Duodenal mucosa (tissue), 2 donors: ENCODE data around the gene MAML3.

ENCODE experiments used
- H3K27ac ChIP-seq: one replicate; pipeline ENCODE4 v1.7.0; 2013; ENCODE audit warnings: low read depth, low read length
- H3K27me3 ChIP-seq, 2 donors: one replicate each; pipeline ENCODE4 v1.7.0; 2013; ENCODE audit warnings: low read length in 2 of 2, control low read depth in 1 of 2; ENCODE audit not compliant: insufficient read depth in 2 of 2, control insufficient read depth in 1 of 2
- H3K36me3 ChIP-seq, 2 donors: one replicate each; pipeline ENCODE4 v1.7.0; 2013; ENCODE audit warnings: low read length in 2 of 2, control low read depth in 1 of 2; ENCODE audit not compliant: insufficient read depth in 2 of 2, control insufficient read depth in 1 of 2
- H3K4me1 ChIP-seq, 2 donors: one replicate each; pipeline ENCODE4 v1.7.0; 2013; ENCODE audit warnings: low read length in 2 of 2, control low read depth in 1 of 2; ENCODE audit not compliant: insufficient read depth in 2 of 2, control insufficient read depth in 1 of 2
- H3K4me3 ChIP-seq, 2 donors: one replicate each; pipeline ENCODE4 v1.7.0; 2013; ENCODE audit warnings: low read length in 2 of 2, low read depth in 1 of 2
- H3K9ac ChIP-seq, 2 donors: one replicate each; pipeline ENCODE4 v1.7.0; 2013; ENCODE audit warnings: low read length in 2 of 2, low read depth in 1 of 2
- H3K9me3 ChIP-seq, 2 donors: one replicate each; pipeline ENCODE4 v1.7.0; 2013; ENCODE audit warnings: low read length in 2 of 2, control low read depth in 1 of 2; ENCODE audit not compliant: control insufficient read depth in 1 of 2

MAML3 gene

DNA sequence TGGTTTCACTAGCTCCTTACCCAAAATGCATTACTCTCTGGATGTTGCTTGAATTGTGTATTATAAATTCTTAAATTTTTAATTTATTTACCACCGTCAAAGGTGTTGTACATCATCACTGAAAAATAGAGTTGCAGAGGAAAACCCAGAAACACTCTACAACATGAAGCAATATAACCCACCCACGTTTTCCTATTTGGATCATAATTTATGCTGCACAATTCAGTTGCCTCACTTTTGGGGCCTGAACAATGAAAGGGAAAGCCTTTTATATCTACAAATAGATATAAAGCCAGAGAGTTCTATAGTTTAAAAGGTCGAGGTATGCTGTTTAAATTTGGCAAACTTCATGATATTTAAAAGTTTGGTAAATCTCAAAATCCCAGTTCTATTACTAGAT lies 372.9 kb downstream of the MAML3 start:
- H3K4me1 ChIP-seq = peaks cover 0 to 8% of the 10 kb centered on the region in 2 donors
- H3K27ac ChIP-seq = no peak overlapping the region
- H3K9ac ChIP-seq = no peak overlapping the region
- H3K27me3 ChIP-seq = no peaks in the 10 kb centered on the region
- no peaks in the 10 kb centered on the region for H3K36me3 ChIP-seq
- H3K9me3 ChIP-seq = no peaks in the 10 kb centered on the region
- no peak overlapping the region for H3K4me3 ChIP-seq

GRCh38 chr4:139779691-139780090 lies 374.3 kb downstream of the MAML3 start:
- no peak overlapping the region for H3K9ac ChIP-seq
- H3K36me3 ChIP-seq = no peaks in the 10 kb centered on the region
- no peak overlapping the region for H3K27ac ChIP-seq
- H3K4me1 ChIP-seq = peaks cover 0 to 8% of the 10 kb centered on the region in 2 donors
- no peaks in the 10 kb centered on the region for H3K9me3 ChIP-seq
- H3K27me3 ChIP-seq = no peaks in the 10 kb centered on the region
- no peak overlapping the region for H3K4me3 ChIP-seq

GRCh38 chr4:139777757-139778156 lies 376.2 kb downstream of the MAML3 start:
- Histone ChIP-seq H3K4me3 (no peak overlapping the region), H3K9me3 (no peaks in the 10 kb centered on the region), H3K36me3 (no peaks in the 10 kb centered on the region), H3K9ac (no peak overlapping the region), H3K27me3 (no peaks in the 10 kb centered on the region), H3K27ac (no peak overlapping the region), H3K4me1 (peaks cover 0 to 8% of the 10 kb centered on the region in 2 donors)

DNA sequence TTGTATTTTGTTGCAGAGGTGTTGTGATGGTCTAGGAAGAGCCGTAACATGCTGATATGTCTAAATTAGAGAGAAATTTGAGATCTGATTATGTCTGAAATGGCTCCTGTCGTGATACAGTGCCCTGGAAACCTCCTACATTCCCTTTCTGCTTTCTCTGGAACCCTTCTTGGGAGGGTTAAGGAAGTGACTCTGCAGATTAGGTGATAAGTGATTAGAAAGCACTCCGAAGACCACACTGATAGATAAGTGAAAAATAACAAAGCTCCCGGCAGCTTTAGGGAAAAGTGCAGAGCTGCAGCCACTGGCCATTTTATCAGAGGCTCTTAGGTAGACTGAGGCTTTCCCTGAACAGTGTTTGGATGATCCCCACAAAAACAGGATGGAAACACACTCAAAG lies 377.7 kb downstream of the MAML3 start:
- no peaks in the 10 kb centered on the region for H3K9me3 ChIP-seq
- no peak overlapping the region for H3K9ac ChIP-seq

DNA sequence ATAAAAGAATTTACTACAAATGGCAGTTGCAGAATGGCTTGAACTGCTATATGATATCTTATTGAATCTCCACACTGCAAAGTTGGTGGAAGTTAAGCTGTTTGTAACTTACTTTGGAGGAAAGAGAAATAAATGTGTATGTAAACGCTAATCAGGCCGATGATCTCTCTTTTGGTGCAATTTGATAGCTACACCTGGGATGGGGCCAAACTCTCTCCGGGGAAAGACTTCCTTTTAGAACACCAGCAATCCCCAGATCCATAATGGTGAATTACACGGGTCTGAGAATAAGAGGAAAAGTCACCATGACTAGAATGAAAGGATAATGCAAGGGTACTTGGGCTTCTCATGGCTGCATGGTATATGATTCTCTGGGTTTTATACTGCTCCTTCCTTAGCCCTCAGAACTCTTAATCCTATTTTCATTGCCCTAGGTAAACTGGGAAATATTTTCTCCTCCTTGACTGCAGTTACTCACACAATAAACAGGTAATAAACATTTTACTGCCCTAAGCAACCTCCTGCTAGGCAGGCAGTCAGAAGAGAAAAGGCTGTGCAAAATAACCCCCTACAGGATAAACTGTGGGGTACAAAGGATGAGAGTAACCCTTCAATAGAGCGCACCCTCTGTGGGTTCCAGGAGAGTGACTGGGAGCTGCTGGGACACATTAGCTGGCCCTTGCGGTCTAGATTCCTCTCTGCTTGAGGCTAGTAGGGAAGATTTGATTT lies 379.1 kb downstream of the MAML3 start:
- H3K4me1 ChIP-seq = peaks cover 0 to 8% of the 10 kb centered on the region in 2 donors
- H3K27me3 ChIP-seq = no peaks in the 10 kb centered on the region
- H3K4me3 ChIP-seq = no peak overlapping the region
- H3K27ac ChIP-seq = no peak overlapping the region
- no peaks in the 10 kb centered on the region for H3K9me3 ChIP-seq
- H3K36me3 ChIP-seq = no peaks in the 10 kb centered on the region
- H3K9ac ChIP-seq = no peak overlapping the region

More for the DNA sequence above, 377.7 kb downstream of the MAML3 start:
- H3K4me3 ChIP-seq = no peak overlapping the region
- H3K4me1 ChIP-seq = peaks cover 0 to 8% of the 10 kb centered on the region in 2 donors
- H3K36me3 ChIP-seq = no peaks in the 10 kb centered on the region
- H3K27me3 ChIP-seq = no peaks in the 10 kb centered on the region
- H3K27ac ChIP-seq = no peak overlapping the region

DNA sequence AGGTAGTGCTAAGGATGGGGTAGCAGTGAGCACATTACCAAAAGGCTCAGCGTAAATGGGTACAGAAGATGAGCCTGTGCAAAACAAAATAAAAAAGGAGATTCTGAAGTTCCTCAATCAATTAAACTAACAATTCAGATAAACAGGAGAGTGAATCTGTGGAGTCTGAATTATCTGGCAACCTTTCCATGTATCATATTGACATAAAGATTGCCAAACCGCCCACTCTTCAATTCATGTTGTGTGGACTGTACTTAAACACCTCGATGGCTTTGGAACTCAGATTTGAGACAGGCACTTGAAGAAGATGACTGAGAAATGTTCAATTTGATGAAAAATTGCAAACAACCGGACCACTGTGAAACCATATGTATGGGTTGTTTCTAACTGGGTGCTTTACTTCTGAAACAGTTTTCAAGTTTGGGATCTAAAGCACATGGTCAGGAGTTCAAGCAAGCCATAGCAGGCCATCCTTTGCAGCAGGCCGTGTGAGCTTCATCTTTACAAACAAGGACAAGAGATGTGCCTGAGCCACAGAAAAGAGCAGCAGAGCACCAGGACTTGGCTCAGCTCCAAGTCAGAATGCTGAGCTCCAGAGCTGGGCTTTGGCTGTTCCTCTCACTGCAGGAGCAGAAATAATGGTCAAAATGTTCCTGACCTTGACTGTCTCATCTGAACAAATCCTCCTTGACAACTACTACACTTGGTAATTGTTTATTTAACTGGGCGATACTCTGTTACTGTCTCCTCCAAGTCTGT lies 380.2 kb downstream of the MAML3 start:
- Histone ChIP-seq H3K27me3 (no peaks in the 10 kb centered on the region), H3K27ac (no peak overlapping the region), H3K4me1 (peaks cover 0 to 14% of the 10 kb centered on the region in 2 donors), H3K36me3 (no peaks in the 10 kb centered on the region), H3K9ac (no peak overlapping the region), H3K9me3 (no peaks in the 10 kb centered on the region), H3K4me3 (no peak overlapping the region)

DNA sequence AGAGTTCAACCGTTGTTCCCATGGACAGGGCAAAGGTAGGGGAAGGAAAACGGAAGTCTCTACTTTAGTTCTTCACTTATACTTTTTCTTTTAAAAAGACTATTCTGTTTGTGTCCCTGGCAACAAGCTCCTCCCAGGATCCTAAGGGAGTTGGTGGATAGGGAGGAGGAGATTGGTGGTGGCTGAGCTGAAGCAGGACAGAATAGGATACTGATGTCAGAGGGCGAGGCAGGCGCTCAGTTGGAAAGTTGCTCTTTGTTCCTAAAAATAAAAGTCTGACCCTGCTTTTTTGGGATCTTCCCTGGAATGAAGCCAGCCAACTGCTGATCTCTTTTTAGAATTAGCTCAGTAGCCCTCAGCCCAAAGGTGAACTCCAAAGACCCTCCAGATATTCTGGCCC lies 383.6 kb downstream of the MAML3 start:
- no peak overlapping the region for H3K4me3 ChIP-seq
- no peak overlapping the region for H3K9ac ChIP-seq
- H3K9me3 ChIP-seq = no peaks in the 10 kb centered on the region
- no peaks in the 10 kb centered on the region for H3K27me3 ChIP-seq
- no peak overlapping the region for H3K27ac ChIP-seq
- H3K36me3 ChIP-seq = no peaks in the 10 kb centered on the region
- peaks cover 0 to 6% of the 10 kb centered on the region in 2 donors for H3K4me1 ChIP-seq

- Histone ChIP-seq H3K4me1 (peaks cover 2 to 10% of the 10 kb centered on the region in 2 donors), H3K27ac (no peak overlapping the region), H3K4me3 (no peak overlapping the region), H3K27me3 (no peaks in the 10 kb centered on the region), H3K36me3 (no peaks in the 10 kb centered on the region), H3K9me3 (no peaks in the 10 kb centered on the region), H3K9ac (no peak overlapping the region)
These were observed 384.6 kb downstream of the MAML3 start for GRCh38 chr4:139769364-139769763.

DNA sequence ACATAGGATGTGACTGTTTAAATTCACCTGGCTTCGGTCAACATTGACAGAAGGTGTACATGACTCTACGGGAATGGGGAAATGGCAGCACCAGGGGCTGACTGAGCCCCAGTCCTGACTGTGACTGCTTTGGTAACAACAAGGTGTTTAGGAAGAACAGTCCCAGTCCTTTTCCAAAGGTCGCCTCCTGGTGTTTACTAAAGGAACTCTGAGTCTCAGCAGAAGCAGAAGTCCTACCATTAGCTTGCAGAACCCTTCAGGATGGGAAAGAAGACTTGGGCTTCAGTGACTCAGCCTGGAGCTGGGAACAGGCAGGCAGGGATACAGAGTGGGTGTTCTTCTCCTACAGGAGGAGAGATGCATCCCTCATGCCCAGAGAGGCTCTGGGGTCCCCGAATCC lies 385.1 kb downstream of the MAML3 start:
- no peaks in the 10 kb centered on the region for H3K36me3 ChIP-seq
- no peak overlapping the region for H3K4me3 ChIP-seq
- H3K27me3 ChIP-seq = no peaks in the 10 kb centered on the region
- no peaks in the 10 kb centered on the region for H3K9me3 ChIP-seq
- no peak overlapping the region for H3K27ac ChIP-seq
- no peak overlapping the region for H3K9ac ChIP-seq
- peaks cover 7 to 14% of the 10 kb centered on the region in 2 donors for H3K4me1 ChIP-seq

DNA sequence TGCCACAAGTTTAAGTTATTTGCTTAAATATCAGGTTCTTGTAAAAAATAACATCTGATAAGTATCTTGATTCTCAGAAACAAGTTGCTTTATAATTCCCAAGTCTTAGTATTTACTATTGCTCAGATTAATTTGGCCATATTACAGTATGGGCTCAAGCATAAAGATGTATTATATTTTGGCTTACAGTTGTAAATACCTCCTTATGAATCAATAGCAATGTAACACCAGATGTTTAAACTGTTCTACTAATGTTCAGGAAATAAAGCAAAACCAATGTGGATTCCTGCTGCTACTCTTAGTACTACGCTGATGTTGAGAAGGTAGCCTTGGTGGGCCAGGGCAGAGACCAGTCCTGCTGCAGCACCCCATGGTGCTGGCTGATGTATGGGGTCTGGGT lies 385.6 kb downstream of the MAML3 start:
- H3K4me1 ChIP-seq = peaks cover 11 to 19% of the 10 kb centered on the region in 2 donors
- H3K27ac ChIP-seq = no peak overlapping the region
- no peaks in the 10 kb centered on the region for H3K27me3 ChIP-seq
- no peak overlapping the region for H3K9ac ChIP-seq
- H3K4me3 ChIP-seq = no peak overlapping the region
- H3K9me3 ChIP-seq = no peaks in the 10 kb centered on the region
- H3K36me3 ChIP-seq = no peaks in the 10 kb centered on the region
